Measurements from ENCODE around the gene SLC7A11.

Gene SLC7A11

GRCh38 chr4:138248058-138248457, 5.9 kb upstream of the SLC7A11 start (continued):
- TF ChIP-seq ZNF8 (CRISPR knock-in tag; IDR thresholded peaks at IDR 0.05) (no peak), ZFP30 (CRISPR knock-in tag; IDR thresholded peaks at IDR 0.05) (no peak), CSDC2 (CRISPR knock-in tag; IDR thresholded peaks at IDR 0.05) (no peak), ZFP3 (CRISPR knock-in tag; IDR thresholded peaks at IDR 0.05) (no peak), RARB (CRISPR knock-in tag; IDR thresholded peaks at IDR 0.05) (no peak)
- TF ChIP-seq, protein P1, sequence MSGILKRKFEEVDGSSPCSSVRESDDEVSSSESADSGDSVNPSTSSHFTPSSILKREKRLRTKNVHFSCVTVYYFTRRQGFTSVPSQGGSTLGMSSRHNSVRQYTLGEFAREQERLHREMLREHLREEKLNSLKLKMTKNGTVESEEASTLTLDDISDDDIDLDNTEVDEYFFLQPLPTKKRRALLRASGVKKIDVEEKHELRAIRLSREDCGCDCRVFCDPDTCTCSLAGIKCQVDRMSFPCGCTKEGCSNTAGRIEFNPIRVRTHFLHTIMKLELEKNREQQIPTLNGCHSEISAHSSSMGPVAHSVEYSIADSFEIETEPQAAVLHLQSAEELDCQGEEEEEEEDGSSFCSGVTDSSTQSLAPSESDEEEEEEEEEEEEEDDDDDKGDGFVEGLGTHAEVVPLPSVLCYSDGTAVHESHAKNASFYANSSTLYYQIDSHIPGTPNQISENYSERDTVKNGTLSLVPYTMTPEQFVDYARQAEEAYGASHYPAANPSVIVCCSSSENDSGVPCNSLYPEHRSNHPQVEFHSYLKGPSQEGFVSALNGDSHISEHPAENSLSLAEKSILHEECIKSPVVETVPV (CRISPR knock-in tag; IDR thresholded peaks at IDR 0.05), result no peak

GRCh38 chr4:138247643-138248042, 5.5 kb upstream of the SLC7A11 start:
- TF ChIP-seq, protein P1 (CRISPR knock-in tag; IDR thresholded peaks at IDR 0.05), result no peak
- TF ChIP-seq SNAI2 (CRISPR knock-in tag; IDR thresholded peaks at IDR 0.05) (no peak), CREB5 (CRISPR knock-in tag; IDR thresholded peaks at IDR 0.05; ENCODE audit: low read depth) (no peak), ZNF565 (CRISPR knock-in tag; conservative IDR thresholded peaks at IDR 0.05; ENCODE audit: low read depth) (no peak), ZNF70 (CRISPR knock-in tag; IDR thresholded peaks at IDR 0.05) (no peak), ZNF8 (CRISPR knock-in tag; IDR thresholded peaks at IDR 0.05) (no peak)
- no peak for ATAC-seq

DNA sequence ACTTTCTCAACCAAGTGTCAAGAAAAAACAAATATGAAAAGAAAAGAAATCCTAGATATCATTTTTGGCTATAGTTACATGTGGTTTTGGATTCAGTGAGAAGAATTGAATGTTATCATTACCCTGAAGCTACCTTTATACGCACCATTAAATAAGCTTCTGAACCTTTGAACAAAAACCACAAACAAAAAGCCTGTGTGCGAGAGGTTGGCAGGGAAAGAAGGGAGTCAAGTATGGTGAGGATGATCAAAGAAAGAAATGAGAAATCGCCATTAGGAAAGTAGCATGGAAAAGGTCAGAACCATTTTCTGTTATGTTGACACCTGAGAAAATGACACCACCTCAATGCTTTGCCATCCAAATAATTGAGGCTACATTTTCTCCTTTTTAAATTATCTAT, 1.2 kb upstream of the SLC7A11 start:
- no peak for TF ChIP-seq ZNF565 (CRISPR knock-in tag; conservative IDR thresholded peaks at IDR 0.05; ENCODE audit: low read depth)
- TF ChIP-seq ZFP30 (CRISPR knock-in tag; IDR thresholded peaks at IDR 0.05), result no peak
- ATAC-seq, result no peak

DNA sequence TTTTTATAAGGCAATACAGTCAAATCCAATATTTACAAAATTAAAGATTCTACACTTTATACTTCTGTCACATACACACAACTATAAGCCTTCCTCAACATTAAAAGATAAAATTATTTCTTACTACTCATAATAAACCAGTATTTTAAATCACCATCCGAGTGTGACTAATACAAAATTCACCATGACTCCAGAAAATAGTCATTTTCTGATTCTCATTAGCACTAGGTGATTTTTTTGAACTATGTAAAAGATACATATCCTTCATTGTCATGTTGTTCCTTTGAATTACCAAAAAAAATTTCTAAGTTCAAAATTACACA, 646 bp upstream of the SLC7A11 start:
- TF ChIP-seq OSR1 (CRISPR knock-in tag; IDR thresholded peaks at IDR 0.05) (no peak), TSHZ2 (CRISPR knock-in tag; IDR thresholded peaks at IDR 0.05) (no peak), BACH2 (CRISPR knock-in tag; IDR thresholded peaks at IDR 0.05; ENCODE audit: borderline replicate concordance) (no peak), TCF4 (CRISPR knock-in tag; IDR thresholded peaks at IDR 0.05; ENCODE audit: borderline replicate concordance) (no peak), ZNF70 (CRISPR knock-in tag; IDR thresholded peaks at IDR 0.05) (no peak), ZNF565 (CRISPR knock-in tag; conservative IDR thresholded peaks at IDR 0.05; ENCODE audit: low read depth) (no peak), ARNTL (CRISPR knock-in tag; IDR thresholded peaks at IDR 0.05; ENCODE audit: borderline replicate concordance, low read depth) (no peak), CREB5 (CRISPR knock-in tag; IDR thresholded peaks at IDR 0.05; ENCODE audit: low read depth) (no peak), ZNF8 (CRISPR knock-in tag; IDR thresholded peaks at IDR 0.05) (no peak)
- ATAC-seq, result no peak

GRCh38 chr4:138241281-138242075, 671 bp downstream of the SLC7A11 start:
- no peak for TF ChIP-seq GLIS3 (CRISPR knock-in tag; IDR thresholded peaks at IDR 0.05)
- peak; percentile 54 for ATAC-seq
